Fibroblast of peridontal ligament (primary cell): ENCODE measurements around the gene FZD7.

ENCODE experiments used
- DNase-seq: peaks from one replicate; pipeline ENCODE4 v3.0.0-alpha.2; 2010; ENCODE audit errors: extremely low read depth

The FZD7 gene

GRCh38 chr2:202033317-202034248 lies at the start of gene FZD7:
Gene FZD7, plus strand, starts transcription at chr2:202033855. Its CDS starts 793 bp downstream, at chr2:202034648.
- peak; percentile 92 for DNase-seq

GRCh38 chr2:201984333-201984732 lies 49.3 kb upstream of the FZD7 start:
- no peak for DNase-seq

GRCh38 chr2:201984800-201985525 lies 48.7 kb upstream of the FZD7 start:
- no peak for DNase-seq

GRCh38 chr2:201985728-201986462 lies 47.8 kb upstream of the FZD7 start:
- DNase-seq: no peak

GRCh38 chr2:201986463-201986735 lies 47.3 kb upstream of the FZD7 start:
- DNase-seq: no peak

GRCh38 chr2:201987426-201987825 lies 46.2 kb upstream of the FZD7 start:
- no peak for DNase-seq

- DNase-seq: no peak
Observed at GRCh38 chr2:201990069-201990468, 43.6 kb upstream of the FZD7 start.

- DNase-seq: no peak
Observed at GRCh38 chr2:201992960-201993359, 40.7 kb upstream of the FZD7 start.

GRCh38 chr2:201994973-201995638 lies 38.5 kb upstream of the FZD7 start:
- DNase-seq: no peak

- no peak for DNase-seq
Observed at GRCh38 chr2:201996006-201996405, 37.6 kb upstream of the FZD7 start.

GRCh38 chr2:201996679-201997314 lies 36.9 kb upstream of the FZD7 start:
- DNase-seq: no peak

- no peak for DNase-seq
Observed at GRCh38 chr2:201999279-201999678, 34.4 kb upstream of the FZD7 start.

GRCh38 chr2:202001826-202002225 lies 31.8 kb upstream of the FZD7 start:
- no peak for DNase-seq

GRCh38 chr2:202002381-202002780 lies 31.3 kb upstream of the FZD7 start:
- DNase-seq: no peak

- DNase-seq: no peak
Observed at GRCh38 chr2:202005272-202005887, 28.3 kb upstream of the FZD7 start.

GRCh38 chr2:202006301-202006700 lies 27.4 kb upstream of the FZD7 start:
- DNase-seq: no peak

GRCh38 chr2:202007015-202007982 lies 26.4 kb upstream of the FZD7 start:
- DNase-seq: peak; percentile 34

GRCh38 chr2:202007983-202008354 lies 25.7 kb upstream of the FZD7 start:
- no peak for DNase-seq

GRCh38 chr2:202009019-202009481 lies 24.6 kb upstream of the FZD7 start:
- peak; percentile 39 for DNase-seq

- no peak for DNase-seq
Observed at GRCh38 chr2:202009581-202009980, 24.1 kb upstream of the FZD7 start.
